HL-60/S4 (cell line): ENCODE results near the gene RPL15.

Experiments
- in situ Hi-C: fragments of 300-500 bp; cut with MboI; formaldehyde crosslinking; loops from 2 replicates; pipeline ENCODE4 v1.14.3; 2022; ENCODE audit warnings: low sequenced_read_pairs

Gene RPL15

DNA sequence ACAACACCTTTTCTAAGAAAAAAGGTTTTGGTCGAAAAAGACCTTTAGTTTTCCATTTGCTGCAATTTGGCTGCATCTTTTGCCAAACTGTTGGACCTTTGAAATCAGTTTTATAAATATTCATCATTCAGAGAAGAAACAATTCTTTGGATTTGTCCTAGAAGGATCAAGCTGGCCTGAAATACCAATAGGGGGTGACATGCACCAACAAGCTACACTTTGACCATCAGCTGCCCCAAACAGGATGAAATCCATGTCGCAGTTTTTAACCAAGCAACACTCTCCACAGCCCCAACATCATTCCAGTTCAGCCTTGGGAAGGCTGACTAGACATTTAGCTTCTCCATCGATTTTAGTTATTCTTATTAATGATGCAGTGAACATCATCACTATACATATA lies 9.8 kb downstream of the RPL15 start:
- in situ Hi-C loops = no loop called here

- in situ Hi-C loops = no loop called here
These were observed 11.6 kb downstream of the RPL15 start for GRCh38 chr3:23928524-23928923.

- in situ Hi-C loops = no loop called here
These were observed 14.7 kb downstream of the RPL15 start for GRCh38 chr3:23931597-23931996.

GRCh38 chr3:23932571-23932970 lies 15.6 kb downstream of the RPL15 start:
- in situ Hi-C loops = no loop called here

DNA sequence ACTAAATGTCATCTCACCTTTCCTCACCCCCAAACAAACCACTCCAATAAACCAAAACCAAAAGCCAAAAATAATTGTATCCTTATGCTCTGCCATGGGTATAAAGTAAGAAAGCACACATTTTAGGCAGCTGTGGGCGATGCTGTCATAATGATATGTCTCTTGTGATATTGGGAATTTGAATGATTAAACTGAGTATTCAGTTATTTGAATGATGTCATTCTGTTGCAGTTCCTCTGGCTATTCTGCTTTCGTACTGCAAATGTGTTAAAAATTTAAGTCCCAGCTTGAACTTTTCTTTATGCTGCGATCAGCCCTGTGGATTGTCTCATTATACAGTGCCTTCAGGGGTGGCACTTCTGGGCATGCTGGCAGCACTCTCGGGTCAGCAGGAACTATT lies 17.3 kb downstream of the RPL15 start:
- in situ Hi-C loops = no loop called here

DNA sequence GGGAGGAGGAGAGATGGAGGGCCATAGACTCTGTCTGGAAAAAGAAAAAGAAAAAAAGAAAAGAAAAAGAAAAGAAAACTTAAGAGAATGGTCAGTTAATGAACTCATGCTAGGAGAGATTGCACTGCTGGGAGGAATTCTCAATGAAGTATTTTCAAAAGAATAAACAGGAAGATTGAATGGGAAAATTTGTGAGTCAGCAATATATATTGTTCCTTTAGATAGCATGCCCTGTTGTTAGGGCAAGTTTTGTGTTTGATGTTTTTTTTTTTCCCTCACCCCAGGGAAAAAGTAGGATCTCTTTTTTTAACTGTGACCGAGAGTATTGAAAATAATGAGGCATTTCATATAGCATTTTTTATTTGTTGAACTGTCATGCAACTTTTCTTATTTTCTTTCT lies 20.4 kb downstream of the RPL15 start:
- in situ Hi-C loops = no loop called here

DNA sequence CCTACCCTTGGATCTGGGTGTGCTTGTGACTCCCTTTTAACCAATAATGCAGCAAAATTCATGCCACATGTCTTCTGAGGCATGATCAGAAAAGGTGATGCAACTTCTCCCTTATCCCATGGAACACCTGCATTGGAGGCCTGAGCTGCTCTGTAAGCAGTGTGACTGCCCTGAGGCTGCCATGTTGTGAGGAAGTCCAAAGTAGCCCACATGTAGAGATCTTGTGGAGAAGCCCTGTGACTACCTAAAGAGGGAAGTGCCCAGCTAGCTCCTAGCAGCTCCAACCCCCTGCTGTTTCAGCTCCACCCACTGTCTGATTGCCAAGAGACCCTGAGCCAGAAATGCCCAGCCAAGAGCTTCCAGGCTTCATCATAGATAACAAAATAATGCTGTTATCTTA lies 21.8 kb downstream of the RPL15 start:
- in situ Hi-C loops = no loop called here

GRCh38 chr3:23940775-23941174 lies 23.8 kb downstream of the RPL15 start:
- in situ Hi-C loops = no loop called here

DNA sequence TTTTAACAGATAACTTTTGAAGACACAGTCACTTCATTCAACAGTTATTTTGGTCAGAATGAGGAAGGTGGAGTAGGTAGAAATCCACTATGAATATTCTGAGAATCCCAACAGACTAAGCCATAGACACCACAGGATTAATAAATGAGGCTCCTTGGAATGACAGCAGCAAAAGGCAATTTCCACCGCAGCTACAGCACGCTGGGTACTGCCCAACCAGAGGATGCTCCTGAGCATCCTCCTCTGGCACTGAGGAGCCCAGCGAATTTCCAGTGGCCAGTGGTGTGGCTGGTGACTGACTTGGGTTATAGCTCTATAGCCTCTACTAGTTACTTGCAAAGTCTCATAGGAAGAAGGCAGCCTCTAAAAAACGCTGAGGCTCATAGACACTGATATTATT lies 24.5 kb downstream of the RPL15 start:
- in situ Hi-C loops = no loop called here

DNA sequence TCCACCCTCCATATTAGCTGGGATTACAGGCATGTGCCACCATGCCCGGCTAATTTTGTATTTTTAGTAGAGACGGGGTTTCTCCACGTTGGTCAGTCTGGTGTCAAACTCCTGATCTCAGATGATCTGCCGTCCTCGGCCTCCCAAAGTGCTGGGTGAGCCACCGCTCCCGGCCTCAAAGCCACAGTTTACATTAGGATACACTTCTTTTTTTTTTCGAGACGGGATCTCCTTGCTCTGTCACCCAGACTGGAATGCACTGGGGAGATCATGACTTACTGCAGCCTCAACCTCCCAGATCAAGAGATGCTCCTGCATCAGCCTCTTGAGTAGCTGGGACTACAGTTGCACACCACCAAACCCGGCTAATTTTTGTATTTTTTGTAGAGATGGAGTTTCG lies 25.6 kb downstream of the RPL15 start:
- in situ Hi-C loops = no loop called here

GRCh38 chr3:23944007-23944783 lies 27.3 kb downstream of the RPL15 start:
- in situ Hi-C loops = no loop called here

DNA sequence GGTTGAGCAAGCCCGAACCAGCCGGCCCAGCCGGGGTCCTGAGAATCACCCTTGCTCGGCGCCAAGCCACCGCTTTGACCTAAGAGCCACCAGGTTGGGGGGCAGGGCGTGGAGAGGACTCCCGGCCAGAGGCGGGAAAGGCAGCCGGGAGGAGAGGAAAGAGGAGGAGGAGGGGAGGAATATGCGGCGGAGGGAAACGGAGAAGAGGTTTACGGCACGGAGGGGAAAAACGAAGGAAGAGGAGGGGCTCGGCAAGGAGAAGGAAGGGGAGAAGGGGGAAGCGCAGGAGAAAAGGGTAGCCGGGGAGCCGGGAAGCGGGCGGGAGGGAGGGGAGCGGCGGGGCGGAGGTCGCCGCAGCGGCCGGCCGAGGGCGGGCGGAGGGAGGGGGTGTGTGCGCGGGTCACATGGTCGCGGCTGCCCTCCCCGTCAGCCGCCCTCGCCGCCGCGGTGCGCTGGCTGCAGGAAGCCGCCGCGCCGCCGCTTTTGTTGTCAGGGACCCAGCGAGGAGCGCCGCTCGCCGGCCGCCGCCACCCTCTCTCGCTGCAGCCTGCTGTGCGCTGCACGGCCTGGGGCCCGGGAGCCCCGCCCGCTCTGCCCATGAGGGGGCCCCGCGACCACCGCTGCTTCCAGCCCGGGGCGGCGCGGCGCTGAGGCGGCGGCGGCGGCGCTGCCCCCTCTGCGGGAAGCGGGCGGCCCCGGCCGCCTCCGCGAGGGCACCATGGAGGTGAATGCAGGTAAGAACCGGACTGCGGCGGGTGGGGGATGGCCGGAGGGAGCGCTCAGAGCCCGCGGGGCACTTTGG lies 28.1 kb downstream of the RPL15 start, which contains the start of gene NR1D2:
TSS of gene NR1D2 (plus strand) at position 426 of the 802 bp plus-strand sequence. CDS start at position 719, 293 bp downstream.
- in situ Hi-C loops = no loop called here

DNA sequence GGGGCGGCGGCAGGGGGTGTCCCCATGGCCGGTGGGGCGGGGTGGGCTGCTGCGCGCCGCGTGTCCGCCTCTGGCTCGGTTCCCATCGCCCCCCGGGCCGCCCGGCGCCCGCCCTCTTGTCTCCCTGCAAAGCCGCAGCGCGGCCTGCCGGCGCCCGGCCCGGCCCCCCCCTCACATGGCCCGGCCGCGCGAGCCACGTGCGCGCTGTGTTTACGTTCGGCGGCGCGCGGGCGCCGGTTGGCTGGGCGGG lies 28.7 kb downstream of the RPL15 start:
- in situ Hi-C loops = no loop called here

DNA sequence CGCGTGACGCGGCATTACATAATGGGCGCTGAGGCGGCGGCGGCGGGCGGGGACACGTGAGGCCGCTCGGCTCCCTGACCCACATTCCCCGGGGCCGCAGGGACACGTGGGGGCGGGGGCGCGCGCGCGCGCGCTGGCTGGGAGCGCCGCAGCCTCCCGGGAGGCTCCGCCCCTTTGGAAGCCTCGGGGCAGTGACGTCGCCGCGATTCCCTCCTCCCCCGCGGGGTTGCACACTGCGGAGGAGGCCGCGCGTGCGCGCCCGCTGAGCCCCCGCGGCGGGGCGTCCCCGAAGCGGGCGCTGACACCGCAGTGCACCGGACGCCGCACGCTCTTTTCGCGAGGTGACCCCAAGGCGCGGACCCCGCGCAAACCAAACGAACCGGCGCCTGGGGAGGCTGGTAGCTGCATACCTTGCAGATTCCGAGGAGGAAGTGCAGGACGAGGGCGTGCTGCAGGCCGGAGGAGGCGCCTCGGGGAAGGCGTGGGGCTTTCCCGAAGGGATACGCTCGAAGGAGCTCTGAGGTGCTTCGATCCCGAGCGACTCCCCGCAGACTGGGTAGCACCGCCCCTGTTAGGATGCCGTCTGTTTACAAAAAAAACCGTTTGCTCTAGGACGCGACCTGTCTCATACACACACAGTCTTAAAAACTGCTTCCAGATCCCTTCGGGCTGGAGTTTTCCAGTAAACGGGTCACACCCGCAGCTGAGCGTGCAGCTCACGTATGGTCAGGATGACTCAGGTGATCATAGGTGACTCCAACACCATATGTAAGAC lies 29.2 kb downstream of the RPL15 start:
- in situ Hi-C loops = no loop called here

- in situ Hi-C loops = no loop called here
These were observed 31.8 kb downstream of the RPL15 start for GRCh38 chr3:23948761-23949160.

DNA sequence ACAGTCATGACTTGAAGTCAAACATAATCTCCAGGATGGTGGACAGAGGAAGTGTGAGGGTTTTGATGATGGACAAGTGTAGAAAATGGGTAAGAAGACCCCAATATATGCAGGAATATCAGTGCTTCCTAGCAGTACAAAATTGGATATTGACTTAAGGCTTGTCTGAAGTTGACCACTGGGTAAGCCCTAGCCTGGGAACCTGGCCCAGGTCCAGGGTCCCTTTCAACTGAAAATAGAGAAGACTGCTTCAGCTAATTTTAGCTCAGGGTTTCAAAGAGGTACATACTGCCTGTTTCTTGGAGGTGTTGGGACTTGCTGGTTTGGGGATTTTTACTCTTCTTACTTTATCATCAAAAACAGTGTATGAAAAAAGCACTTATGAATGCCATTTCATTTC lies 32.9 kb downstream of the RPL15 start:
- in situ Hi-C loops = no loop called here

DNA sequence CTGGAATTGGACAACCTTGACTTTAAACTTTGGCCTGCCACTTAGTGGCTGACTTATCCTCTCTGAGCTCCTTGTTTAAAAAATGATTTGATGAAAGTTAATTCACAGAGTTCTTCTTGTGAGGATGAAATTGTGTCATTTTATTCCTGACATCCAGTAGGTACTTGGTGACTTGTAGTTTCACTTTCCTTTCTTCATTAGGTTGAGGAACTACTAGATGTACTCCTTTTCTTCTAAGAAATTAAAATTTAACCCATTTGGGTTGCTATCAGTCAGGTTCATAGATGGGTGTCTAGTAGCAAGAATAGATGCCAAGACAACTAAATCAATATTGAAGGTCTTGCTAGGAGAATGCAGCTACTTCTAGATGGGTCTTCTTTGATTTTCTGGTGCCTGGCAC lies 33.4 kb downstream of the RPL15 start:
- in situ Hi-C loops = no loop called here

DNA sequence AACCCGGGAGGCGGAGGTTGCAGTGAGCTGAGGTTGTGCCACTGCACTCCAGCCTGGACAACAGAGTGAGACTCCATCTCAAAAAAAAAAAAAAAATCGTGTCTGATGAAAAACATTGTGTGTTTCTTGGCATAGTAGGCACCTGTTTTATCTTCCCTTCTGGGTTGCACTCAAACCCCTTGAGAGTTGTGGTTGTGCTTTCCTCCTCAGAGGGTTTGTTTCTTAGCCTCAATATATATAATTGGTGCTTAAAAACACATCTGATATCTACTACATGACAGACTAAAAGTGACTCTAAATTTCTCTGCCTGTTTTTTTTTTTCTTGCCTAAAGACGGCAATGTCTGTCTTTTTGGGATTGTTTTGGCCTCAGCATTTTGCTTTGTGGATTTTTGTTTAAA lies 35.7 kb downstream of the RPL15 start:
- in situ Hi-C loops = no loop called here

DNA sequence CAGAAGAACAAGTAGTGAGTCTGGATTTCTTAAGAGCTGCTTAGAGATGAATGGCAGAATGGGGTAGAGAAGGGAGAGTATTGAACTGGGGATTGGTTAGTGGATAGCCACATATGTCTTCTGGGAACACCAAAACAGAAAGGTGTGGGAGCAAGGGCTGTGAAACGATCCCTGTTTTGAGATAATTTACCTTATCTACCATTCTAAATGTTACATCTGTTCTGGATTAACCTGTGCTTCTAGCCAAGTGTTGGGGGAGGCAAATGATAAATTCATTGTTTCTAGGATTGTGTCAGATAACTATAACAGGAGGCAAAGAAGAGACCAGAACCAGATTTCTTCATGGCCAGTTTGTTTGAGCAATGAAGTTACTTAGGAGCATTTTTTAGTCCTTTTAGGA lies 36.6 kb downstream of the RPL15 start:
- in situ Hi-C loops = no loop called here

DNA sequence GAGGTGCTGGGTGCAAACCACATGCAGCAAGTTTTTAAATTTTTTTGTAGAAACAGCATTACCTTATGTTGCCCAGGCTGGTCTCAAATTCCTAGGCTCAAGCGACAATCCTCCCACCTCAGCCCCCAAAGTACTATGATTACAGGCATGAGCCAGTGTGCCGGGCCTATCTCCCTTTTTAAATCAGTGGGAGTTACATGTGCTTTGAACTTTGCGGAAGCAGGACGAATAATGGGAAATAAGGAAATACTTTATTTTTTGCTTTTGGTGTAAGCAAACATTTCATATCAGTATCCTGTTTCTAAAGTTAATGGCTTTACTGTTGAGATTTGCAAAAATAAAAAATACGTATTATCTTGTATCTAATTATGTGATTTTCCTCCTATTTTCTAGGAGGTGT lies 37.2 kb downstream of the RPL15 start:
- in situ Hi-C loops = no loop called here

DNA sequence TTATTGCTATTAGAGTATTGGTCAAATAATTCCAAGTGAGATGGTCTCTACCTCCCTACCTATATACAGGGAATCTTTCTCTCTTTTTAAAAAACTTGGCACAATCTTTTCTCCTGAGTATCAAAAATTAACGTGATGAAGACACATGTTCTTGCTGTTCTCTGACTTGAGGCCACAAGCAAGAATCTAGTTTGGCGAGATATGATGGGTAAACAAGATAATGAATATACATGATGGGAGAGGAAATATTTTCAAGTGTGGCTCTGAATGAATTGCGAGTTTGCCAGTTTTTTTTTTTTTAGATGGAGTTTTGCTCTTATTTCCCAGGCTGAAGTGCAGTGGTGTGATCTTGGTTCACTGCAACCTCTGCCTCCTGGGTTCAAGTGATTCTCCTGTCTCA lies 39.8 kb downstream of the RPL15 start:
- in situ Hi-C loops = no loop called here
